ENCODE results near the gene ARHGAP26.
A peak's percentile ranks its signal among the peaks of the same experiment; 100 is the strongest.

The ARHGAP26 gene

GRCh38 chr5:143032581-143032836 is 262.3 kb downstream of the ARHGAP26 start:
- no peak overlapping the region for H3K27ac ChIP-seq
- ChIA-PET CTCF (interaction anchor here (0.9 kb wide), 1 partner anchor 144 kb away, joined by 4 read pairs; no protein-coding TSS in a partner anchor), POLR2A (ENCODE audit: low non-redundant PET) (no interaction called here)
- no peak for DNase-seq (ENCODE audit: low spot score)
- TF ChIP-seq, protein P1, sequence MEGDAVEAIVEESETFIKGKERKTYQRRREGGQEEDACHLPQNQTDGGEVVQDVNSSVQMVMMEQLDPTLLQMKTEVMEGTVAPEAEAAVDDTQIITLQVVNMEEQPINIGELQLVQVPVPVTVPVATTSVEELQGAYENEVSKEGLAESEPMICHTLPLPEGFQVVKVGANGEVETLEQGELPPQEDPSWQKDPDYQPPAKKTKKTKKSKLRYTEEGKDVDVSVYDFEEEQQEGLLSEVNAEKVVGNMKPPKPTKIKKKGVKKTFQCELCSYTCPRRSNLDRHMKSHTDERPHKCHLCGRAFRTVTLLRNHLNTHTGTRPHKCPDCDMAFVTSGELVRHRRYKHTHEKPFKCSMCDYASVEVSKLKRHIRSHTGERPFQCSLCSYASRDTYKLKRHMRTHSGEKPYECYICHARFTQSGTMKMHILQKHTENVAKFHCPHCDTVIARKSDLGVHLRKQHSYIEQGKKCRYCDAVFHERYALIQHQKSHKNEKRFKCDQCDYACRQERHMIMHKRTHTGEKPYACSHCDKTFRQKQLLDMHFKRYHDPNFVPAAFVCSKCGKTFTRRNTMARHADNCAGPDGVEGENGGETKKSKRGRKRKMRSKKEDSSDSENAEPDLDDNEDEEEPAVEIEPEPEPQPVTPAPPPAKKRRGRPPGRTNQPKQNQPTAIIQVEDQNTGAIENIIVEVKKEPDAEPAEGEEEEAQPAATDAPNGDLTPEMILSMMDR (conservative IDR thresholded peaks at IDR 0.05; ENCODE audit: low read depth) = no peak

GRCh38 chr5:143033535-143034250 is 263.5 kb downstream of the ARHGAP26 start:
- POLR2A ChIA-PET (ENCODE audit: low non-redundant PET) = no interaction called here
- TF ChIP-seq, protein P1 (conservative IDR thresholded peaks at IDR 0.05; ENCODE audit: low read depth) = no peak
- H3K27ac ChIP-seq = no peak overlapping the region
- DNase-seq (ENCODE audit: low spot score) = peak; percentile 94
- CTCF ChIA-PET = interaction anchor here (0.6 to 1.0 kb wide), 5 partner anchors 17 to 145 kb away, joined by 3 to 6 read pairs (median 4); no protein-coding TSS in a partner anchor

DNA sequence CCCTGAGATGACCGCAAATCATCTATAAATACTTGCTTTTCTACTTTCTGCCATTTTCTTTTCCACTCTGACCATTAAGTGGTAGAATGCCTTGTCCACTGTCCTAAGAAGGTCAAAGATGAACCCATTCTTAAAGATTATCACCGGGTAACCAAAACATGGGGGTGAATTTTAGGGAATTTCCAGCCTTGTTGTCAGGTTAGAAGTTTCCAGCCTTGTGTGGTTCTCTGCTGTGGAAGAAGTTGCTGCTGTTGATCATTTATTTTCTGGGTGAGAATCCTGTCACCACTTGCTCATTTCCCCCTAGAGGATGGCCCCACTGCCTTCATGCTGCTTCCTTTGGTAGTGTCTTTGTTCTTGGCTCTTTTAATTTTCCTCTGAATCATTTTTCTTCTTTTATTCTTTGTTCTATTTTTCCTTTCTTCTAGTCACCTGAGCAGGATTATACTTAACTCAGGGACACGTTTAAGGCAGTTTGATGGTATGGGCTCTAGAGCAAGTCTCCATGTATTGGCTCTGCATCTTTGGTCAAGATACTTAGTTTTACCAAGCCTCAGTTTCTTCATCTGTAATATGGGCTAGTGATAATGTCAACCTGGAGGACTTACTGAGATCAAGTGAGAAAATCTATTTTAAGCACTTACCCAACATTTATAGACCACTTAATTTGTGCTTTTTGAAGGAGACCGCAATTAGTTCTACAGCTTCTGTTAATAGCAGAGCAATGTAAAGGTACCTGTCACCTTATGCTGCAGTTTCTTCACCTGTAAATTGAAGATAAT is 266.2 kb downstream of the ARHGAP26 start:
- POLR2A ChIA-PET (ENCODE audit: low non-redundant PET) = no interaction called here
- DNase-seq (ENCODE audit: low spot score) = no peak
- TF ChIP-seq, protein P1 (conservative IDR thresholded peaks at IDR 0.05; ENCODE audit: low read depth) = no peak
- CTCF ChIA-PET = interaction anchor here (1.1 kb wide), 1 partner anchor 377 kb away, joined by 3 read pairs; no protein-coding TSS in a partner anchor
- no peak overlapping the region for H3K27ac ChIP-seq

- POLR2A ChIA-PET (ENCODE audit: low non-redundant PET) = no interaction called here
- no peak for DNase-seq (ENCODE audit: low spot score)
- no peak overlapping the region for H3K27ac ChIP-seq
- CTCF ChIA-PET = no interaction called here
- TF ChIP-seq, protein P1 (conservative IDR thresholded peaks at IDR 0.05; ENCODE audit: low read depth) = no peak
Observed at GRCh38 chr5:143037071-143037470, 266.9 kb downstream of the ARHGAP26 start.

DNA sequence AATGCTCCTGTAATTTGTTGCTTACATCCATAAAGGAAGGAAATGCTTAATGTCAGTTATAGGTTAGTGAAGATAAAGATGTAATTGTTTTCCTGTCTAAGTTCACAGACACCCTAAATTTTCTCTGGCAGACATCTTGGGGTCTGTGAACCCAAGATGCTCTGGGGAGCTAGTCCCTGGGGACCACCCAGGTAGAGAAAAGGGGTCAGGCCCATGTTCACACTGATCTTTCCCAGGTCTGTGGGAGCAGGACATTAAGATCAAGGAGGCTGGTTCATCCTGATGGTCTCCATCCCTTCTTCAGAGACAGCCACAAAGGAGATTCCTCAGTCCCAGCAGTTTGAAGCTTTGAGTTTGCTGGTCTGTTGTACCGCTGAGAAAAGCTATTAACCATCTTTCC is 267.5 kb downstream of the ARHGAP26 start:
- ChIA-PET POLR2A (ENCODE audit: low non-redundant PET) (no interaction called here), CTCF (no interaction called here)
- no peak for DNase-seq (ENCODE audit: low spot score)
- TF ChIP-seq, protein P1 (conservative IDR thresholded peaks at IDR 0.05; ENCODE audit: low read depth) = no peak
- no peak overlapping the region for H3K27ac ChIP-seq

DNA sequence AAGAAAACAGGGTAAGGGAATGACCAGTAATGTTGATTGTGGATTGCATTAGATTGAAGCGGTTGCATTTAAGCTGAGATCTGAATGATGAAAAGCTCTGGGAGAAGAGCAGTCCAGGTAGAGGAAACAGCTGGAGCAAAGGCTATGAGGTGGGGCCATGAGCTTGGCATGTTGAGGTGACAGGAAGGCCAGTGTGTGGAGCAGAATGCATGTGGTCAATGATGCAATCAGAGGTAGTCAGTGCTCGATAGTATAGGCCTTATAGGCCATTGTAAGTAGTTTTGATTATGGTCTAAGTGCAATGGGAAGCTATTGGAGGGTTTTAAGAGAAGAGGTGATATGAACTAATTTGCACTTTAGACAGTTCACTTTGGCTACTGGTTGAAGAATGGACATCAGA is 270.4 kb downstream of the ARHGAP26 start:
- TF ChIP-seq, protein P1 (conservative IDR thresholded peaks at IDR 0.05; ENCODE audit: low read depth) = no peak
- H3K27ac ChIP-seq = no peak overlapping the region
- POLR2A ChIA-PET (ENCODE audit: low non-redundant PET) = no interaction called here
- no peak for DNase-seq (ENCODE audit: low spot score)
- CTCF ChIA-PET = interaction anchor here (0.6 kb wide), 1 partner anchor 220 kb away, joined by 3 read pairs; no protein-coding TSS in a partner anchor
